Spinal cord (tissue), 10 donors: ENCODE data around the gene ADORA2B. TPM values are rescaled to one million over a fixed set of nuclear protein-coding genes. Genes with fewer than 3 reads are reported as not detected.
"Not testable (repeated sequence)": the region's sequence is repeated elsewhere in the genome, so short reads cannot be mapped to it uniquely, and the experiment has no call there.

Experiments
- DNase-seq, 6 donors: peaks; one replicate each; pipeline versions ENCODE4 v3.0.0 to v3.0.0-alpha.2; 2013 to 2015; ENCODE audit warnings: low spot score in 6 of 6, low read depth in 4 of 6
- H3K27ac ChIP-seq: one replicate; pipeline ENCODE4 v1.5.1; 2013; ENCODE audit warnings: low read depth, low read length, control low read depth
- H3K27me3 ChIP-seq: one replicate; pipeline ENCODE4 v1.6.1; 2013; ENCODE audit warnings: low read length; ENCODE audit not compliant: control insufficient read depth, insufficient read depth
- H3K36me3 ChIP-seq: one replicate; pipeline ENCODE4 v1.6.1; 2013; ENCODE audit warnings: low read length; ENCODE audit not compliant: control insufficient read depth, insufficient read depth
- H3K4me1 ChIP-seq: one replicate; pipeline ENCODE4 v1.6.1; 2013; ENCODE audit warnings: low read length; ENCODE audit not compliant: control insufficient read depth, insufficient read depth
- H3K4me3 ChIP-seq: one replicate; pipeline ENCODE4 v1.5.1; 2013; ENCODE audit warnings: low read depth, low read length, control low read depth
- H3K9me3 ChIP-seq: one replicate; pipeline ENCODE4 v1.6.1; 2013; ENCODE audit warnings: low read length; ENCODE audit not compliant: control insufficient read depth, insufficient read depth
- WGBS: methylation state at CpG from one replicate; pipeline ENCODE4 v1.1.5; 2013; ENCODE audit warnings: missing lambda C conversion rate; ENCODE audit not compliant: insufficient coverage; 5-methylcytosine and 5-hydroxymethylcytosine counted together
- polyA plus RNA-seq, 2 donors: library from polyadenylated mRNA; unstranded; fragments of 120-200 nt; gene quantifications; one replicate each; pipeline ENCODE4 v1.2.1, GENCODE V29; 2013; ENCODE audit not compliant: insufficient read length in 2 of 2
- total RNA-seq, 2 donors: library from RNA; depleted of rRNA in 1 of 2; stranded (reverse); fragments of 120-200 nt in 1 of 2; fragments of >200 nt in 1 of 2; gene quantifications; one replicate each; pipeline versions ENCODE4 v1.2.3 to v1.2.4, GENCODE V29; 2013 to 2014
- donor health status: healthy.

Gene ADORA2B
- total and polyA plus RNA-seq, 4 donors: 4.1 to 35.0 (median 10.4) TPM

DNA sequence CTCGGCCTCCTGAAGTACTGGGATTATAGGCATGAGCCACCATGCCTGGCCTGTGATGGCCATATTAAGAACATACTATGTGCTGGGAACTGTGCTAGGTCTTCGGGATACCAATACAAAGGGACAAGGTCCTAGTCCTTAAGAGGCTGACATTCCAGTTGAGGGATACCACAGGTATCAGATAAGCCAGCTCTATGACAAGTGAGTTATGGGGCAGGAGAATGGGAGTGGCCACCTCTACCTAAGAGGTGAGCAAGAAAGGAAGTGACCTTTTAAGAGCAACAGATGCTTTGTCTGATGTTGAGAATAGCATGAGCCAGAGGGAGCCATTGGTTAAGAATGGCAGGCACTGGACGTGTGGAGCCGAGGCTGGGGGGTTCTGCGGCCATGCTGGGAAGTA lies 27.0 kb downstream of the ADORA2B start:
- no peaks in the 10 kb centered on the region for H3K9me3 ChIP-seq
- WGBS: 100% methylated on average over 2 of the region's 5 CpGs
- peaks cover 13% of the 10 kb centered on the region for H3K4me1 ChIP-seq
- H3K4me3 ChIP-seq: no peak overlapping the region
- H3K36me3 ChIP-seq: peaks cover 6% of the 10 kb centered on the region
- H3K27me3 ChIP-seq: no peaks in the 10 kb centered on the region
- no peak overlapping the region for H3K27ac ChIP-seq
- DNase-seq: no peak

DNA sequence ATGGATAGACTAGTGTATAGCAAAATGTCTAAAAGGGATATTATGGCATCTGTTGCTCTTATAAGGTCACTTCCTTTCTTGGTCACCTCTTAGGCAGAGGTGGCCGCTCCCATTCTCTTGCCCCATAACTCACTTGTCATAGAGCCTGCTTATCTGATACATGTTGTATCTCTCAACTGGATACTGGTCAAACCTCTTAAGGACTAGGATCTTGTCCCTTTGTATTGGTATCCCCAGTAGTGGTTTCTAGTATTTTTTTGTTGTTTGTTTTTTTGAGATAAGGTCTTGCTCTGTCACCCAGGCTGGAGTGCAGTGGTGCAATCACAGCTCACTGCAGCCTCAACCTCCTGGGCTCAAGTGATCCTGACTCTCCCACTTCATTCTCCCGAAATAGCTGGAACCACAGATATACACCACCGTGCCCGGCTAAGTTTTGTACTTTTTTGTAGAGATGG lies 27.6 kb downstream of the ADORA2B start:
- WGBS: no CpG with 5 or more reads among the region's 4 CpGs
- DNase-seq: no peak
- no peaks in the 10 kb centered on the region for H3K9me3 ChIP-seq
- H3K4me3 ChIP-seq: no peak overlapping the region
- H3K27ac ChIP-seq: no peak overlapping the region
- H3K27me3 ChIP-seq: no peaks in the 10 kb centered on the region
- H3K36me3 ChIP-seq: peaks cover 11% of the 10 kb centered on the region
- peaks cover 6% of the 10 kb centered on the region for H3K4me1 ChIP-seq

DNA sequence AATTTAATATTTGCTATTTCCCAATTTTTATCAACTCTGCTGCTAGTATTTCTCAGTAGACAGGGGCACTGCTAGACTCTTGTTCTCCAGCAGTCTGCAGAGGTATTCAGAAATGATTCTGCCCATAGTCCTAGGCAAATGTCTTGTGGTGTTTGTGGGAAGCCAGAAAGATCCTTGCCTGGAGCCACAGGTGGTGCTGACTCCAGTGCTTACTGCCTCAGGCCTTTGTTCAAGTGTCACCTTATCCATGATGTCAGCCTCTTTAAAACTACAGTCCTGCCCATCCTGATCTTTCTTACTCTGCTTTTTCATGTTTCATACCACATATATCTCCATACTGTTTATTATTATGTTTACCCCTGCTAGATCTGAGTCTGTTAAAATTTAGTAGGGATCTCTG lies 28.1 kb downstream of the ADORA2B start:
- no peak overlapping the region for H3K27ac ChIP-seq
- H3K4me1 ChIP-seq: peaks cover 2% of the 10 kb centered on the region
- no peak for DNase-seq
- H3K9me3 ChIP-seq: no peaks in the 10 kb centered on the region
- H3K27me3 ChIP-seq: no peaks in the 10 kb centered on the region
- no peak overlapping the region for H3K4me3 ChIP-seq
- H3K36me3 ChIP-seq: peaks cover 12% of the 10 kb centered on the region

DNA sequence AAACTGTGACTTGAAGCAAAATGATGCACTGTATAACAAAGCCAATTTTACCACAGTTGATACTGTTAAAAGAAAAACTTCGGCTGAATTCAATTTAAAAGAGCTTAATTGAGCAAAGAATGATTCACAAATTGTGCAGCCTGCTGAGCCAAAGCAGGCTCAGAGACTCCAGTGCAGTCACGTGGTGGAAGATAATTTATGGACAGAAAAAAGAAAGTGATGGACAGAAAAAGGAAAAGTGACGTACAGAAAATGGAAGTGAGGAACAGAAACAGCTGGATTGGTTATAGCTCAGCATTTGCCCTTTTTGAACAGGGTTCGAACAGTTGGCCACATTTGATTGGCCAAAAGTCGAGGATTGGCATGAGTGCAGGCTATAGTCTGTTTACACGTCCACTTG lies 28.9 kb downstream of the ADORA2B start:
- 78% methylated on average over 5 of the region's 6 CpGs for WGBS
- Histone ChIP-seq H3K36me3 (peaks cover 18% of the 10 kb centered on the region), H3K9me3 (no peaks in the 10 kb centered on the region), H3K4me1 (peaks cover 2% of the 10 kb centered on the region), H3K27ac (no peak overlapping the region), H3K27me3 (no peaks in the 10 kb centered on the region), H3K4me3 (no peak overlapping the region)
- DNase-seq: no peak

DNA sequence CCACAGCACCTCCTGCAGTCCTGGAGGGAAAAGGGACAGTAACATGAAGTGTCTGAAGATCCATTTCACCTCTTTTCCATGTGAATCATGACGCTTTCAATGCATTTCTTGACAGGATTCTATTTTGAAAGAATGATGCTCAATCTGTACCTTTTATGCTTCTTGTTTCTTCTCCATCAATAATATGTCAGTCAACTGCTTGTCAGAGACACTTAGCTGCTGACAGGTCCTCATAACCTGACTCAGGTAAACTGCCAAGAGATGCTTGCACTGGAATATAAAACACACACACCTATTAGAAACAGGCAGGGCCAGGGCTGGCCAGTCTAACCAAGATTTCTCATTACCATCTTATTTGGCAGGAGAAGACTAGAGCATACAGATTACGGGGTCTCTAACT lies 33.0 kb downstream of the ADORA2B start:
- Histone ChIP-seq H3K4me1 (peaks cover 2% of the 10 kb centered on the region), H3K27ac (no peak overlapping the region), H3K9me3 (no peaks in the 10 kb centered on the region), H3K4me3 (no peak overlapping the region), H3K36me3 (peaks cover 30% of the 10 kb centered on the region), H3K27me3 (no peaks in the 10 kb centered on the region)
- DNase-seq: no peak
- WGBS: 88% methylated on average over 1 of the region's 2 CpGs

DNA sequence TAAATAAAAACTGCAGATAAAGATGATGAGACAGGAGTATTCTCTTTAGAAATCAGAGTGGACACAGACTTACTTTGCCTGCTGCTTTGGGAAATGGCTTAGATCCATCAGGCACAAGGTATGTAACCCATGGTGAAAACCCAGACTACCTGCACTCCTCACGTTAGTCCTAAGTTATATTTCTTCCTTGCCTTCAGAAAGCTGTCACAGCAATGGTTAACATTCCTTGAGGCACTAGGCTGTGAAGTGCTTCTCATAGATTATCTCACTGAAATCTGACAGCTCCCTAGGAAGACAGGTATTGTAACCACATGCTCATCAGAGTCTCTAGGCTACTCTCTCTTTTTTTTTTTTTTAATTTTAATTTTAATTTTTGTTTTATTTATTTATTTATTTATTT lies 33.7 kb downstream of the ADORA2B start:
- 71% methylated on average over 1 of the region's 1 CpG for WGBS
- Histone ChIP-seq H3K4me1 (no peaks in the 10 kb centered on the region), H3K4me3 (no peak overlapping the region), H3K27ac (no peak overlapping the region), H3K36me3 (peaks cover 36% of the 10 kb centered on the region), H3K9me3 (no peaks in the 10 kb centered on the region), H3K27me3 (no peaks in the 10 kb centered on the region)
- no peak for DNase-seq

DNA sequence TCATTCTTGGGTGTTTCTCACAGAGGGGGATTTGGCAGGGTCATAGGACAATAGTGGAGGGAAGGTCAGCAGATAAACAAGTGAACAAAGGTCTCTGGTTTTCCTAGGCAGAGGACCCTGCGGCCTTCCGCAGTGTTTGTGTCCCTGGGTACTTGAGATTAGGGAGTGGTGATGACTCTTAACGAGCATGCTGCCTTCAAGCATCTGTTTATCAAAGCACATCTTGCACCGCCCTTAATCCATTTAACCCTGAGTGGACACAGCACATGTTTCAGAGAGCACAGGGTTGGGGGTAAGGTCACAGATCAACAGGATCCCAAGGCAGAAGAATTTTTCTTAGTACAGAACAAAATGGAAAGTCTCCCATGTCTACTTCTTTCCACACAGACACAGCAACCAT lies 34.1 kb downstream of the ADORA2B start:
- WGBS: no CpG with 5 or more reads among the region's 4 CpGs

DNA sequence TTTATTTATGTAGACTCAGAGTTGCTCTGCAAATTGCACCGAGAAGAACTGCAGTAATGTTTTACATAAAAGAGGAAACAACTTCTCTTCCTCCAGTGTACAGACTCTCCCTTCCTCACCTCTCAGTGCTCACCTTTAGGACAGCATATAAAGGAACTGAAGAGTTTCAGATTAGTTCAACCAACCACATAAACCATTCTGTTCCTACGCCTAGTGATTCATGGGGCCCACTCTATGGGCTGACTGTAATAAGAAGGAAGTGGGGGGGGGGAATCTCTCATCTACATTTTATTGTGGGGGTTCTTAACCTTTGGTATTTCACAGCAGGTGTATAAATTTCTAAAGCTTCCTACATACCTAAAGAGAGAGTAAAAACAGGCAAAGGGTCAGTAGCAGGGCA lies 36.3 kb downstream of the ADORA2B start:
- Histone ChIP-seq H3K27me3 (no peaks in the 10 kb centered on the region), H3K36me3 (peaks cover 30% of the 10 kb centered on the region), H3K4me1 (no peaks in the 10 kb centered on the region), H3K27ac (no peak overlapping the region), H3K4me3 (no peak overlapping the region), H3K9me3 (no peaks in the 10 kb centered on the region)
- WGBS: no CpG with 5 or more reads among the region's 2 CpGs
- DNase-seq: no peak

More for the DNA sequence above, 34.1 kb downstream of the ADORA2B start:
- not testable (repeated sequence) for H3K27ac ChIP-seq, DNase-seq, H3K4me3 ChIP-seq, H3K4me1 ChIP-seq, H3K27me3 ChIP-seq, H3K9me3 ChIP-seq
- H3K36me3 ChIP-seq: peaks cover 36% of the 10 kb centered on the region

DNA sequence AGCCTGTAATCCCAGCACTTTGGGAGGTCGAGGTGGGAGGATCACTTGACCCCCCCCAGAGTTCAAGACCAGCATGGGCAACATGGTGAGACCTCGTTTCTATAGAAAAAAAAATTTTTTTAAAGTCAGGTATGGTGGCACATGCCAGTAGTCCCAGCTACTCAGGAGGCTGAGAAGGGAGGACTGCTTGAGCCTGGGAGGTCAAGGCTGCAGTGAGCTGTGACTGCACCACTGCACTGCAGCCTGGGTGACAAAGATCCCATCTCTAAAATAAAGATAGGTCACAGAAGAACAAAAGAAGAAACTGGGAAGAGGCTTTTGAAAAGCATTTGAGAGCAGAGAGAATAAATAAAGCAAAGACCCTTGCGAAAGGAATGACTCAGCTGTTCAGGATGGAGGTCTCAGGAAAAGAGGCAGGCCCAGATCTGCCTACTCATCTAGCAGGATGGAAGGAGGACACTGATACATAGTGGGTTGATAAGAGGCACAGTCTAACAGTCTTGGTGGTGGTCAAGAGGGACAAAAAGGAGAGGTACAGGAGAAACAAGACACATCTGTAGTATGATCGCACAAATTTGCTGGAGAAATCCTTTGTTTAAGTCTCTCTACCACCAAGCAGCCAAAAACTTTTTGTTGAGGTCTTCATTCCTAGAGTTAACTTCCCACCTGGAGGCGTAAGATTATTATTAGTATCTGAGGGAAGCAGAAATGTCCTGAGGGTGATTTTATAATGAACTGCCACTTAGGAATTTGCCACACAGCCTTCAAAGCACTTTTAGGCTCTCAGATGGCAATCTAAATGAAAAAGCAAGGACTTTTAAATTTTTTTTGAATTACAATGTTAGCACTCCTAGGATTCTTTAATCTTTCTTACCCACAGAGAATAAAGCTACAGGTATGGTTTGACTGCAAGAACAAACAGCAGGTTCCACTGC lies 37.0 kb downstream of the ADORA2B start:
- peaks cover 36% of the 10 kb centered on the region for H3K36me3 ChIP-seq
- H3K27me3 ChIP-seq: no peaks in the 10 kb centered on the region
- DNase-seq: no peak
- H3K27ac ChIP-seq: no peak overlapping the region
- 83% methylated on average over 2 of the region's 5 CpGs for WGBS
- H3K4me1 ChIP-seq: no peaks in the 10 kb centered on the region
- no peaks in the 10 kb centered on the region for H3K9me3 ChIP-seq
- H3K4me3 ChIP-seq: no peak overlapping the region

DNA sequence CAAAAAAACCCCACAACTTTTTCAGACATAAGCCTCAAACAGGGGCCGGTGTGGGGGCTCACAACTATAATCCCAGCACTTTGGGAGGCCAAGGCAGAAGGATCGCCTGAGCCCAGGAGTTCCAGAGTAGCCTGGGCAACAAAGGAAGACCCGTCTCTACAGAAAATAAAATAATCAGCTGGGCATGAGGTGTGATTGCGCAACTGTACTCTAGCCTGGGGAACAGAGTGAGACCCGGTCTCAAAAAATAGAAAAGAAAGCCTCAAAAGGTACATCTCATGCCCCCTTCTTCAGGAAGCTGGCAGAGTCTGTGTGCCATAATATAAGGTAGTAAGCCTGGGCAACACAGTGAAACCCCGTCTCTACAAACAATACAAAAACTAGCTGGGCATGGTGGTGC lies 51.4 kb downstream of the ADORA2B start:
- peaks cover 9% of the 10 kb centered on the region for H3K4me1 ChIP-seq

More for the DNA sequence above, 51.4 kb downstream of the ADORA2B start:
- peaks cover 17% of the 10 kb centered on the region for H3K36me3 ChIP-seq
- H3K27me3 ChIP-seq: no peaks in the 10 kb centered on the region
- H3K4me3 ChIP-seq: no peak overlapping the region
- H3K27ac ChIP-seq: no peak overlapping the region
- H3K9me3 ChIP-seq: no peaks in the 10 kb centered on the region
- DNase-seq: no peak
- 100% methylated on average over 4 of the region's 6 CpGs for WGBS
